ENCODE results near the gene AP2S1.
A peak's percentile ranks its signal among the peaks of the same experiment; 100 is the strongest.
"Not testable (repeated sequence)": the region's sequence is repeated elsewhere in the genome, so short reads cannot be mapped to it uniquely, and the experiment has no call there.

The AP2S1 gene

DNA sequence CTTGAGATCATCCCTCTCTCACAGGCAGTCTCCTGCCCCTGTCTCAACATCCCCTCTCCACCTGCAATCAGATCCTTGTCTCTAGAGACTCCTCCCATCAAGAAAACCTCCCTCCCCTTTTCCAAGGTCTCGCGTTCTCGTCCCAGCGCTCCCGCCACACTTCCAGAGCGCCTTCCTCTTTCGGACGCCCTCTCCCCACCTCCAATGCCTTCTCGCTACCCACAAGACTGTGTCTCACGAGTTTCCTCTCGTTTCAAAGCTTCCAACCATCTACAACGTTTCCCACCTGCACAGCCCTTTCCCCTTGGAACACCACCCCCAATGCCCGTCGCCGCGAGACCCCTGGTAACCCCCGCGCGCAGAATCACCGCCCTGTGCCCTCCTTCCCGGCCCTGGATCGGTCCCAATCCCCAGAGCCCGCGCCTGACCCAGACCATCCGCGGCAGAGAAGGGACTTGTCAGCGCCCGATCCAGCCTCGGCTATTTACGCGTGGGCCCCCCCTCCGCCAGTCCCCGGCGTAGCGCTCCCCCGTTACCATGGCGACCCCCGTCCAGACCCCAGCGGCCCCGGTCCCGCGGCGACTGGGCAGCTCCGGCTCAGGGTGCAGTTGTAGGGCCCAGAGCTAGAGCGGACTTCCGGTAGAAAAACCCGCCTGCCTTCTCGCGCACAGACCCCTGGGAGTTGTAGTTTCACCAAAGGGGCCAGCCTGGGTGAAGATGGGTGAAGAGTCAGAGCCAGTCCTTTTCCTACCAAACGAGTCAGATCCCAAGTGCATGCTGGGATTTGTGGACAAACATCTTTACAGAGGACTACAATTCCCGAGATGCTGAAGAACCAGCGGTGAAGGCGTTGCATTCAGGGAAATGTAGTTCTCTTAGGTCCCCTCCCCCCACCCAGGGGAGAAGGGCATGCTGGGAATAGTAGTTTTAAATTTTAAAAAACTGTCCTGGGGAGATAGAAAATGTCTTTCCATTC lies at the start of gene AP2S1:
TSS of gene AP2S1 (minus strand) at position 619 of the 976 bp plus-strand sequence. CDS start at position 539, 80 bp downstream.
- peak; percentile 99 for DNase-seq

DNA sequence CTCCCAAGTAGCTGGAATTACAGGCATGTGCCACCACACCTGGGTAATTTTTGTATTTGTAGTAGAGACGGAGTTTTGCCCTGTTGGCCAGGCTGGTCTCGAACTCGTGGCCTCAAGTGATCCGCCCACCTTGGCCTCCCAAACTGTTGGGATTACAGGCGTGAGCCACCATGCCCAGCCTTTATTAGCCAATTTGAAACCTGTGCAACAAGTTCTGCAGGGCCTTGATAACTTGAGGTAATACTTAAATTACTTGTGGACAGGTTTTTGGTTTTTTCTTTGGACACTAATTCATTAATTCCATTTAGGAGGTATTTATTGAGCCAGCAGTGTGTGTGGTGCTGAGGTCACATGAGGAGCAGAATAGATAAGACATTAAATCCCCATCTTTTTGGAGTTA lies 49.7 kb upstream of the AP2S1 start:
- no peak for DNase-seq

DNA sequence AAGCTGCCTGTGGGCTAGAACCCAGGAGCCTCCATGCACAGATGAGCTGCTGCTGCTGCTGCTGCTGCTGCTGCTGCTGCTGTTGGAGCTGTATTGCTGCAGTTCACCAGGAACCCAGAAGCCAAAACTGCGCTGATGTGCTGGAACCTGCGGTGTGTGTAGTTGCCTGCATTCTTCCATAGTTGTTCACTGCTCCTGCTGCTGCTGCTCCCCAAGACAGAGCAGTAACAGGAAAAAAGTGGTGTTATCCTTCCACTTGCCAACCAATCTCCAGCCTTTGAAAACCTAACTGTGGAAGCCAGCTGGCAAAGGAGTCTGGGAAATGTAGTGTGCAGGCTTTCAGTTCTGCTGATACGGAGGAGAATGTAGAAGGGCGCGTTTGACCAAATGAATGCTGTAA lies 48.1 kb upstream of the AP2S1 start:
- no peak for DNase-seq

DNA sequence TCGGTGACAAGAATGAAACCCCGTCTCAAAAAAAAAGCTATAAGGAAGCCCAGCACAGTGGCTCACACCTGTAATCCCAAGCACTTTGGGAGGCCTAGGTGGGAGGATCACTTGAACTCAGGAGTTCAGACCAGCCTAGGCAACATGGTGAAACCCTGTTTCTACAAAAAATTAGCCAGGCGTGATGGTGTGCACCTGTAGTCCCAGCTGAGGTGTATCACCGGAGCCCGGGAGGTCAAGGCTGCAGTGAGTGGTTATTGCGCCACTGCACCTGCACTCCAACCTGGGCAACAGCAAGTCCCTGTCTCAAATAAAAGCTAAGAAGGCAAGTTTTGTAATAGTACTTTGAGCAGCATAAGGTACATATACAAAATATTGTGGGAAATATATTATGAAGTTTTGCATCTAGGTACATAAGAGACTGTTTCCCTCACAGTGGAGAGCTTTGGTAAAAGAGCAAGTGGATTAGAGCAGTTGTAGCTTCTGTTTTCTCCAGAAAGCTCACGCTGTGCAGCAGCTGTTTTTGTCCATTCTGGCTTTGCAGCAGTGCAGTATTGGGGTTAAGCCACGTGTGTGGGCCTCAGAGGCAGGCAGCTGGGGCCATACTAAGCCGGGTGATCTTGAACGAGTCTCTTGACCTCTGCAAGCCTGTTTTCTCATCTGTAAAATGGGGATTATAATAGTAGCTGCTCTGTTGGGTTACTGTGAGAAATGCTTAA lies 45.6 kb upstream of the AP2S1 start:
- DNase-seq: no peak

DNA sequence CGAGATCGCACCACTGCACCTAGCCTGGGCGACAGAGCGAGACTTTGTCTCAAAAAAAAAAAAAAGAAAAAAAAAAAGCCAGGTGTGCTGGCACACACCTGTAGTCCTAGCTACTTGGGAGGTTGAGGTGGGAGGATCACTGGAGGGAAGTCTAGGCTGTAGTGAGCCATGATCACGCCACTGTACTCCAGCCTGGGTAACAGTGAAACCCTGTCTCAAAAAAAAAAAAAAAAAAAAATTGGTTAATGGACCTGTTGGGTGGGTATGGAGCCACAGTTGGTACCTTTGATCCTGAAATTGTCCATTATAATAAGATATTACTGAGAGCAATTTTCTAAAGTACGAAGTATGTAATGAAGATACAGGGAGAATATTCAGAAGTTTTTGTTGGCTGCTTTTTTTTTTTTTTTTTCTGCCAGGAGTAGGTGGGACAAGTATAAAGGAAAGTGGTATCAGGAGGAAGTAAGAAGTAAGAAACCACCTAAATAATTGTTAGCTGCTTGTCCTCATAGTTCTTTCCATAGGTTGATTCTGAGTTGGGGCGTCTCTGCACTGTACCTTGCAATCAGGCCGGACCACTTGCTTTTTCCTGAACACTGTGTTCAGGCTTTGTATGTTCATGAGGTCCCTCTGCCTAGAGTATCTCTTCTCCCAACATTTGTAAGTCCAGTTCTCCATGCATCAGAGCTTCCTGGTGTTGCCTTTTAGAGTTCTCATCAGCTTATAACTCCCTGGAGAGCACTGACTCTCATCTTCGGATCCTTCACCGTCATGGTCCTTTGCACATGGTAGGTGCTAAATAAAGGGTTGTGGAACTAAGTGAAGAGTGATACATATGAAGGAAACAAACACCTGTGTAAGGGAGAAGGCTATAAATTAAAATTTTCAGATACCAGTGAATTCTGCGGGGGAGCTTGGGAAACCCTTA lies 41.9 kb upstream of the AP2S1 start:
- no peak for DNase-seq

DNA sequence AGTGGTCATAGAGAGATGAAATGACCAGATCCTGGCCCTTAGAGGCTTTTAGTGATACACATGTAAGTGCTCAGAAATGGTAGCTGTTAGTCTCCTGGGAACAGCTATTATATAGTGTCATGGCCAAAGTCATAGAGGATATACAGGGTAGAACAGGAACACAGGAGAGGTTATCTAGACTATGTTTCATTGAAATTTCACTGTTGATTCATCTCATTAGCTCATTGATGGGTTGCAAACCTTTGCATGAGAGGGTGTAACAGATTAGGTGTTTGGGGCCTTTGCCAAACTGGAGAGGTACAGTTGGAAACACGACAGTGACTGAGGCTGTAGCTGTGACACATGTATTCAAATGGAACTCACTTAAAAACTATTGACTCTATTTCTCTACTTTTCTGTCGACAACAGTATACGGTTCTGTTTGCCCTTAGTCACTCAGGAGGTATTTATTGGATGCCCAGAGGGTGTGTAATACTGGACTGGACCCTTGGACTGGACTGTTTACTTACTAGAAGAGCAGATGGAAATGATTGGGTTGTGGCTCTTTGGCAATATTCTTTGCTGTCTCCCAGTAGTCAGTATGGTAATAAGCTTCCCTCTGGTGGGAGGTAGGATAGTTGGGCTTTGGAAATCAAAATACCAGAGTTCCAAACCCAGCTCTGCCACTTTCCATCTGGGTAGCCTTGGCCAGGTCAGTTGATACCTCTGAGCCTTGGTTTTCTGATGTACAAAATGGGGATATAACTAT lies 40.0 kb upstream of the AP2S1 start:
- DNase-seq: no peak

DNA sequence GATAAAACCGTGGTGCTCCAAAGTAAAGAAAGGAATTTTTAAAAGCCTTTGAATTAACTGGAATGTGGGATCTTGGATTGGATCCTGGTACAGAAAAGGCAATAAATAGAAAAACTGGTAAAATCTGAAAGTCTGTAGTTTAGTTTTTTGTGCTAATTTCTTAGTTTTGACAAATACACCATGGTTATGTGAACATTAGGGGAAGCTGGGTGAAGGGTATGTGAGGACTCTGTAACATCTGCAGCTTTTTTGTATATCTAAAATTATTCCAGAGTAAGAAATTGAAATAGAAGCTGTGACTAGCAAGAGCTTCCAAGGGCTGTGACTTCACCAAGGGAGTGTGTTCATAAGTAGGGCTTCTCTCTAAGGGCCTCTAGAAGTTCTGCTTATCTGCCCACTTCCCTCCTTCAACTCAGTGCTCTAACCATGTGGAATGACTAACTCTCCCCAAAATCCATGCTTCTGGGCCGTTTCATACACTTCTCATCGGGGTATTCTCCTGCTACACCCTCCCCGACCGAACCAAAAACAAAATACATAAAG lies 36.7 kb upstream of the AP2S1 start:
- peak; percentile 34 for DNase-seq

DNA sequence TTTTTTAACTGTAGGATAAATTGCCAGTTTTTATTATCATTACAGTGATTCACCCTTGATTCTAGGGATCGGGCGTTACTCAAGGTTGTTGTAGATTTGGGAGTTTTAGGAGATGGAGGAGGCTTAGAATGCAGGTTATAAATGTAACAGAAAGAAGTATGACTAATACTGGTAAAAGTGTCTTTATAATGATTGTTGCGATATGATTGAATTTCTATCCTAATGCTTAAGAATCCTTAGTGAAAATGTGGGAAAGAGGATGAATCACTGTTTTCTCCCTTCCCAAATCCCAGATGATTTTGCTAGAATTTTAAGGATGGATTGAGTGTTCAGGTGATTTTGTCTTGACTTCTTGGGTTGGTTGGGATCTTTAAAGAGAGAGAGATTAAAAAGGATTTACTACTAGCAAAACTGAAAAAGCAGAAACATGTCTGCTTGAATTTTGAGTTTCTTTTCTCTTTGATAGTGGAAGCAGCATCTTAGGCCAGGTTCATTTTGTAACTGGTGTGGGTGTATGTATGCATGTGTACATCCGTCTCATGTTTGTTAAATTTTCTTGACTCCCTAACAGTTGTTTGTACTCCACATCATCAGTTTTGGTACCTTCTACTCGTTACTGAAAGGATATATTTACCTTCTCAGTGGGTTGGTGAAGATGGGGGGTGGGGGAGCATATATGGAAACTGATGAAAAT lies 36.0 kb upstream of the AP2S1 start:
- no peak for DNase-seq

DNA sequence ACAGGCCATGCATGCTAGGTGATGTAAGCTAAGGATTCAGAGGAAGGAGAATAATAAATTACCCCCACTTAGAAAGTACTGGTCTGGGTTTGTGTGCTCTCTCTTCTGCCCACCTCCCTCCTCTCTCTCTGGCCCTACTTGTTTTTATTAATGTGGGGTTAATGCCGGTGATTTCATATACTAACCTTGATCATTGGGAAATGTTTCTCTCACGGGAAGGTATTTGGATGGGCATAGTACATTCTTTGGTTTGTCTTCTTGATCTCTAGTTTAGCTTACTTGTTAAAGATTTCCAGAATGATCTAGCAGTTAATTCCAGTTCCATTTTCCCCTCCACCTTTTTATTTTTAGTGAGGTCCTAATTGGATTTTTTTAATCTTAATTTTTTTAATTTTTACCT lies 34.8 kb upstream of the AP2S1 start:
- DNase-seq: no peak

DNA sequence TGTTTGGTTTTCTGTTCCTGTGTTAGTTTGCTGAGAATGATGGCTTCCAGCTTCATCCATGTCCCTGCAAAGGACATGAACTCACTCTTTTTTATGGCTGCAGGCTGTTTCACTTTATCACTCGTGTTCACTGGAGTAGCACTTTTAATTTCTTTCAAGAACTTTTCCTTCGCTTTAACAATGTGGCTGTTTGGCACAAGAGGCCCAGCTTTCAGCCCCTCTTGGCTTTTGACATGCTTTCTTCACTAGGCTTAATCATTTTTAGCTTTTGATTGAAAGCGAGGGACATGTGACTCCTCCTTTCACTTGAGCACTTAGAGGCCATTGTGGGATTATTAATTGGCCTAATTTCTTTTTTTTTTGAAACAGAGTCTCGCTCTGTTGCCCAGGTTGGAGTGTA lies 32.1 kb upstream of the AP2S1 start:
- not testable (repeated sequence) for DNase-seq

DNA sequence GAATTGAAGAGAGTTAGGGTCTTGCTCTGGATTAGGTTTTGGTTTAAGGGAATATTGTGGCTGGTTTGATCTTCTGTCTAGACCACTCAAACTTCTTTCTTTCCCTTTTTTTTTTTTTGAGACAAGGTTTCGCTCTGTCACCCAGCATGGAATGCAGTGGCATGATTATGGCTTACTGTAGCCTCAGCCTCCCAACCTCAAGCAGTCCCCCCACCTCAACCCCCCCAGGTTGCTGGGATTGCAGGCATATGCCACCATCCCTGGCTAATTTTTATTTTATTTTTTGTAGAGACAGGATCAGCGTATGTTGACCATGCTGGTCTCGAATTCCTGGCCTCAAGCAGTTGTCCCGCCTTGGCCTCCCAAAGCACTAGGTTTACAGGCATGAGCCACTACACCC lies 31.4 kb upstream of the AP2S1 start:
- no peak for DNase-seq

DNA sequence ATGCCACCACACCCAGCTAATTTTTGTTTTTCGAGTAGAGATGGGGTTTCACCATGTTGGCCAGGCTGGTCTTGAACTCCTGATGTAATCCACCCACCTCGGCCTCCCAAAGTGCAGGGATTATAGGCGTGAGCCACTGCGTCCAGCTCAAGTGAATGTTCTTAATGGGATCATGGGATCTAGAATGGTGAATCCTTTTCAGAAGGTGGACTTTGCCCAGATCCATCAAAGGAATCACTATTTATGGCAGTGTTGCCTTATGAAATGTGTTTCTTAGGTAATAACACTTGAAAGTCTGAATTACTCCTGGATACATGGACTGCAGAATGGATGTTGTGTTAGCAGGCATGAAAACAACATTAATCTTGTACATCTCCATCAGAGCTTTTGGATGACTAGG lies 30.4 kb upstream of the AP2S1 start:
- DNase-seq: no peak

DNA sequence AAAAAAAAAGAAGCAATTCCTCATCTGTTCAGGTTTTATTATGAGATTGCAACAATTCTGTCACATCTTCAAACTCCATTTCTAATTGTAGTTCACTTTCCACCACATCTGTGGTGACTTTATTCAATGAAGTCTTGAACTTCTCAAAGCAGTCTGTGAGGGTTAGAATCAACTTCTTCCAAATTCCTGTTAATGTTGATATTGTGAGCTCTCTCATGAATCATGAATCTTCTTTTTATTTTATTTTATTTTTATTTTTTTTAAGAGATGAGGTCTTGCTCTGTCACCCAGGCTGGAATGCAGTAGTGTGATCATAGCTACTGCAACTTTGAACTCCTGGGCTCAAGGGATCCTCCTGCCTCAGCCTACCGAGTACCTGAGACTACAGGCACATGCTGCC lies 29.8 kb upstream of the AP2S1 start:
- no peak for DNase-seq

DNA sequence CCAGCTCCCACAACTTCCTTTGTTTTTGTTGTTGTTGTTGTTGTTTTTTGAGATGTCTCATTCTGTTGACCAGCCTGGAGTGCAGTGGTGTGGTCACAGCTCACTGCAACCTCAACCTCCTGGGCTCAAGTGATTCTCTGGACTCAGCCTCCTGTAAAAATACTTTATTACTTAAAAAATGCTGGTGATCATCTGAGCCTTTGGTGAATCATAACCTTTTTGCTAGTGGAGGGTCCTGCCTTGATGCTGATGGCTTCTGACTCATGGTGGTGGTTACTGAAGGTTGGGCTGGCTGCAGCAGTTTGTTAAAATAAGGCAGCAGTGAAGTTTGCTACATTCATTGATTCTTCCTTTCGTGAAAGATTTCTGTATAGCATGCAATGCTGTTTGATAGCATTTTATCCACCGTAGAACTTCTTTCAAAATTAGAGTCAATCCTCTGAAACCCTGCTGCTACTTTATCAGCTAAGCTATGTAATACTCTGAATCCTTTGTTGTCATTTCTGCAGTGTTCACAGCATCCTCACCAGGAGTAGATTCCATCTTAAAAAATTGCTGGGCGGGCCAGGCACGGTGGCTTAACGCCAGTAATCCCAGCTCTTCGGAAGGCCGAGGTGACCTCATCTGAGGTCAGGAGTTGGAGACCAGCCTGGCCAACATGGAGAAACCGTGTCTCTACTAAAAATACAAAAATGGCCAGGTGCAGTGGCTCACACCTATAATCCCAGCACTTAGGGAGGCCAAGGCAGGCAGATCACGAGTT lies 28.1 kb upstream of the AP2S1 start:
- no peak for DNase-seq

DNA sequence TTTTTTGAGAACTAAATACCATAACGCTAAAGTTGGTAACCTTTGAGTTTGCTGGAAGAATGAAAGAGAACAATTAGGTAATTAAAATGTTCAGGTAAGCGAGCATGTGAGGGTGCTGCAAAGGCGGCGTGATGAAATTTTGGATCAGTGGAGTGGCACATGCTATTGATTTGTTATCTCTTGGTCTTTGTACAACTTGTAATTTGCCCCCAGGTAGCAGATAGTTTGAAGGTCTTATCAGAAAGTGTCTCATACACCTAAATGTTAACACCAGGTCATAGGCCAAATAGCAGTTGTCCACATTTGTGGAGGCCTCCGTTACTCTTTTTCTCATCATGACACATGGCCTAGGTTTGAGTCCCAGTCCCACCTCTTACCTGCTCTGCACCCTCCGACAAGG lies 25.0 kb upstream of the AP2S1 start:
- no peak for DNase-seq

DNA sequence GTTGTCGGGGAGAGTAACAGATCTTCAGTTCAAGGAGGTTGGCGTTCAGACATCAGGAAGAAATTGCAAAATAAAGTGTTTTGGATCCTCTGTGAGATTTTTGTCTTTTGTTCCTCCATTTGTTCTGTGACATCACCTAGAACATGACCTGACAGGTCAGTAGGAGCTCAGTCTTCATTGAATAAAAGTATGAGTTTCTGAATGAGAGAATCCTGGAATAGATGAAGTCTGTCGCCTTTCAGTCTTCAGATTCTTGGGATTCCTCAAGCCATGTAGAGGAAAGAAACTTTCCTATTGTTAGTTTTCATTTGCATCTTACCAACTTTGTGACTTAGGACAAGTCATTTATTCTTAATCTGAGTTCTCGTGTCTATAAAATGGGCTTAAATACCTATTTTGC lies 24.6 kb upstream of the AP2S1 start:
- DNase-seq: no peak

DNA sequence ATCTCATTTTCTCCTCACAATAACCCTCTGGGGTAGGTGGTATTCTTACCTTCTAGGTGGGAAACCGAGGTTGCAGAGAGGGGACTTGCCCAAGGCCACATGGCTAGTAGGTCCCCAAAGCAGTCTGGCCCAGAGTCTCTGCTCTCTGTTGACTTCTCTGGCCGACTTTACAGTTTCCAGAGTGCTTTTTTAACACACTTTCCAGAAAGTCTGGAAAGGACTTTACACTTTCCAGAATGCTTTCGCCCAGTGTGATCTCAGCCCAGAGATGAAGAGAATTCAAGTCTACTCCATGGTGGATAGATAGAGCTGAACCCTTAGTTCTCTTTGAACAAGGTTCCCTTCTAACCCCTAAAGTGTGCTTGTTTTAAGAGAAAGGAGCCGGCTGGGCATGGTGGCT lies 22.3 kb upstream of the AP2S1 start:
- DNase-seq: no peak

DNA sequence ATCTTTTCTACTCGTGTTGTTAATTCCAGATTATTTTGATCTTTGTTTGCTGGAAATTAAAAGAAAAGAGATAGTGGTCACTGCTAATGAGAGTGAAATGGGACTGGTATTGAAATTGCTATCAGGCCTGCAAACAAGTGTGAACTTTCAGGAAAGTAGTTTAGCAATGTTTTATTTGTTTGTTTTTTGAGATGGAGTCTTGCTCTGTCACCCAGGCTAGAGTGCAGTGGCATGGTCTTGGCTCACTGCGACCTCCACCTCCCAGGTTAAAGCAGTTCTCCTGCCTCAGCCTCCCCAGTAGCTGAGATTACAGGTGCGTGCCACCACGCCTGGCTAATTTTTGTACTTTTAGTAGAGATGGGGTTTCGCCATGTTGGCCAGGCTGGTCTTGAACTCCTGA lies 20.5 kb upstream of the AP2S1 start:
- DNase-seq: not testable (repeated sequence)

DNA sequence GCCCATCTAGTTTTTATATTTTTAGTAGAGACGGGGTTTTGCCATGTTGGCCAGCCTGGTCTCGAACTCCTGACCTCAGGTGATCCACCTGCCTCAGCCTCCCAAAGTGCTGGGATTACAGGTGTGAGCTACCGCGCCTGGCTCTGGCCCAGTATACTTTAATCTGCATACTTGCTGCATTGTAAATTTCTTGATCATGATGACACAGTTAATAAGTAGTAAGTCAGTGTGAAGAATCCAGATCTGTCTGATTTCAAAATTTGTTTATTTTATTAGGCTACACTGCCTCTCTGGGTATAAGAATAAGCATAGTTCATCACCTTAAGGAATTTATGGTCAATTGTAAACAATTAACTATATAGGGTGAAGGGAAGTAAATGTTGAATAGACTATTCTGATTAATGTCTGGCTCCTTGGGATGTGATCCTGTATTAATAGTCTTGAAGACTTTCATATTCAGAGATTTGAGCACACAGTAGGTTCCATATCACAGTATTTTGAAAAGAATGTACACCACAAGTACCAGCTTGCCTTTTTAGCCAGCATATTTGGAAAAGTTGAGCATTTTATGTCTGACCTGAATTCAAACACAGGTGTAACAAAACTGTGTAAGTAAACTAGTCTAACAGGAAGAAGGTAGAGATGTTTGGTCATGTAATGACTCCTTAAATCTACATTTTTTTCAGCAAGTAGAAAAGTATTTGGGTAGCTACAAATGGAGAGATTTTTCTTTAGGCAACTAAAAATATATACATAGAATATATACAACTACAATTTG lies 17.6 kb upstream of the AP2S1 start:
- DNase-seq: no peak

DNA sequence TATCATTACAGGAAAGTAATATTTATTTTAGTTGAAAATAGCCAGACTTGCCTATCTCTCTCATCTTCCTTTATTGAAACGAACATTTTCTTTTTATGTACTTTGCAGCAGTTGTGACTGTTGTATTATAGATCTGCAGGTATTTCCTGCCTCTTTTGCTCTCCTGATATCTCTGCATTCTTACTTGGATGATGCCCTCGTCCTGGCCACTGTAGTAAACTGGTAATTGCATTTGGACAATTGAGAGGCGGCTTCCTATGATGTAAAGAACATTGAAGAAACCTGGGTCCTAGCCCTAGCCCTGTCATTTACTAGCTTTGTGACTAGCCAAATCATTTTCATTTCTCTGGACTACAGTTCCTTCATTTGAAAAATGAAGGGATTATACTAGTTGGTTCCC lies 16.5 kb upstream of the AP2S1 start:
- DNase-seq: no peak

All from hematopoietic multipotent progenitor cell treated with erythropoietin and hydrocortisone succinate and interleukin-3 and kit ligand, for 4 days (in vitro differentiated cells).